ENCODE data around the gene GALK1. TPM values are rescaled to one million over a fixed set of nuclear protein-coding genes. Genes with fewer than 3 reads are reported as not detected.

The GALK1 gene
- total and polyA plus RNA-seq, 9 of the 15 experiments (the other 6 are each of a cell fraction or from before 2014, with no cell fraction given), result 0.45 to 51.6 (median 17.4) TPM

DNA sequence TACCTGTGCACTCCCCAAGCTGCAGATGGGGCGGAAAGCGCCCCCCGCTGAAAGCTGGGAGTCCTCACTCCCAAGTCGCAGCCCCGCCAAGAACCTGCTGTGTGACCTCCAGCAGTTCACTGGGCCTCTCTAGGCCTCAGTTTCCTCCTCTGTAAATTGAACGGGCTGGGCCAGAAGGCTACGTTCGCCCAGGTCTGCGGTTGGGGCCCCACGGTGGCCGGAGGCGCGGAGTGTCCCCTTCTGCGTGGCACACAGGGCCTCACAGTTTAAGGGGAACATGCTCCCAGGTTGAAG is 628 bp downstream of the GALK1 start:
- WGBS (ENCODE audit: insufficient coverage, low coverage, missing lambda C conversion rate), result 4% methylated on average over 14 of the region's 14 CpGs
- intact Hi-C loops (cut with micrococcal nuclease), result loop anchor here (5.0 kb wide), 1 partner anchor 83 kb away; no protein-coding TSS in a partner anchor
- Histone ChIP-seq H3K4me2 (ENCODE audit: insufficient read depth, low read length) (peak overlapping the region; percentile 85), H2AFZ (ENCODE audit: low read depth, low read length) (peak overlapping the region; percentile 92), H3K9ac (ENCODE audit: insufficient read depth in 1 of 2, low read depth in 2 of 2, low read length in 2 of 2) (peak overlapping the region; percentile 88 to 92), H3K36me3 (ENCODE audit: control insufficient read depth, insufficient read depth, low read length) (no peaks in the 10 kb centered on the region), H3K4me3 (peak overlapping the region; percentile 74), H3K4me1 (replicated peaks in 1 of 2; ENCODE audit: control insufficient read depth in 2 of 2, insufficient read depth in 2 of 2, low read length in 2 of 2) (peaks cover 12 to 38% of the 10 kb centered on the region in 2 experiments), H3K9me3 (replicated peaks; ENCODE audit: control insufficient read depth, insufficient read depth, low read depth, low read length) (no peaks in the 10 kb centered on the region), H3K9me1 (ENCODE audit: control insufficient read depth, insufficient read depth, low read length) (peaks cover 4% of the 10 kb centered on the region), H3K27me3 (ENCODE audit: control insufficient read depth in 2 of 2, insufficient read depth in 2 of 2, low read length in 2 of 2) (no peaks in the 10 kb centered on the region), H3K79me2 (ENCODE audit: control insufficient read depth, insufficient read depth, low read length) (no peaks in the 10 kb centered on the region), H3K27ac (ENCODE audit: extremely low read depth, low read depth, low read length) (peak overlapping the region; percentile 59), H4K20me1 (replicated peaks; ENCODE audit: control insufficient read depth, insufficient read depth, low read length) (no peaks in the 10 kb centered on the region; the same call in 1 of the 2 replicates)
- in situ Hi-C loops (cut with MboI), result no loop called here
- FAIRE-seq (peak; percentile 11), DNase-seq (ENCODE audit: extremely low read depth in 1 of 4, low spot score in 3 of 4) (no peak), ATAC-seq (no peak; the same call in 2 of the 3 replicates)
- BruUV-seq (replicated peaks), result no TSS peak
- CTCF ChIA-PET (ENCODE audit: low intra/inter-chr PET ratio), result interaction anchor here (0.6 to 1.9 kb wide), 5 partner anchors 64 to 241 kb away, joined by 3 to 5 read pairs (median 3); partner anchors contain the start of gene MRPL38
- POLR2A ChIA-PET, result interaction anchor here (0.6 to 14.7 kb wide), 7 partner anchors 10 to 90 kb away, joined by 3 to 464 read pairs (median 4); partner anchors contain the start of gene WBP2
- TF ChIP-seq ZNF561 (CRISPR knock-in tag; conservative IDR thresholded peaks at IDR 0.05), result no peak
- no peak for TF ChIP-seq THRB (CRISPR knock-in tag; conservative IDR thresholded peaks at IDR 0.05)
- no peak for TF ChIP-seq ZFX (CRISPR knock-in tag; IDR thresholded peaks at IDR 0.05)
- no peak for TF ChIP-seq CCAR2 (IDR thresholded peaks at IDR 0.05; ENCODE audit: low read depth, low read length)
- 0 out of 4 replicates have a peak, but pooled peaks of 1 of the 2 experiments have one; percentile 54 for TF ChIP-seq FOXA3 (CRISPR knock-in tag; conservative IDR thresholded peaks at IDR 0.05 in 1 of 2, IDR thresholded peaks at IDR 0.05 in 1 of 2)
- TF ChIP-seq ZBTB8A (IDR thresholded peaks at IDR 0.05; ENCODE audit: partially characterized antibody), result no peak
- TF ChIP-seq, protein P1, sequence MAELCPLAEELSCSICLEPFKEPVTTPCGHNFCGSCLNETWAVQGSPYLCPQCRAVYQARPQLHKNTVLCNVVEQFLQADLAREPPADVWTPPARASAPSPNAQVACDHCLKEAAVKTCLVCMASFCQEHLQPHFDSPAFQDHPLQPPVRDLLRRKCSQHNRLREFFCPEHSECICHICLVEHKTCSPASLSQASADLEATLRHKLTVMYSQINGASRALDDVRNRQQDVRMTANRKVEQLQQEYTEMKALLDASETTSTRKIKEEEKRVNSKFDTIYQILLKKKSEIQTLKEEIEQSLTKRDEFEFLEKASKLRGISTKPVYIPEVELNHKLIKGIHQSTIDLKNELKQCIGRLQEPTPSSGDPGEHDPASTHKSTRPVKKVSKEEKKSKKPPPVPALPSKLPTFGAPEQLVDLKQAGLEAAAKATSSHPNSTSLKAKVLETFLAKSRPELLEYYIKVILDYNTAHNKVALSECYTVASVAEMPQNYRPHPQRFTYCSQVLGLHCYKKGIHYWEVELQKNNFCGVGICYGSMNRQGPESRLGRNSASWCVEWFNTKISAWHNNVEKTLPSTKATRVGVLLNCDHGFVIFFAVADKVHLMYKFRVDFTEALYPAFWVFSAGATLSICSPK (IDR thresholded peaks at IDR 0.05; ENCODE audit: borderline replicate concordance), result no peak
- TF ChIP-seq, protein P2, sequence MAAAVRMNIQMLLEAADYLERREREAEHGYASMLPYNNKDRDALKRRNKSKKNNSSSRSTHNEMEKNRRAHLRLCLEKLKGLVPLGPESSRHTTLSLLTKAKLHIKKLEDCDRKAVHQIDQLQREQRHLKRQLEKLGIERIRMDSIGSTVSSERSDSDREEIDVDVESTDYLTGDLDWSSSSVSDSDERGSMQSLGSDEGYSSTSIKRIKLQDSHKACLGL (CRISPR knock-in tag; IDR thresholded peaks at IDR 0.05; ENCODE audit: borderline replicate concordance, poor library complexity, severe bottlenecking), result no peak
- peak; percentile 83 for TF ChIP-seq KDM5B (IDR thresholded peaks at IDR 0.05; ENCODE audit: insufficient replicate concordance, low read depth, low read length)
- no peak for TF ChIP-seq NR2C1 (IDR thresholded peaks at IDR 0.05)
- TF ChIP-seq NR2C1 (tag; IDR thresholded peaks at IDR 0.05), result 0 out of 2 replicates have a peak, but pooled peaks have one; percentile 34
- TF ChIP-seq MTA3 (IDR thresholded peaks at IDR 0.05; ENCODE audit: borderline replicate concordance), result peak; percentile 75; the same call in 1 of the 2 replicates
- peak; percentile 47 for TF ChIP-seq ESRRA (IDR thresholded peaks at IDR 0.05; ENCODE audit: borderline replicate concordance, low read depth)
- no peak for TF ChIP-seq MEF2D (tag; conservative IDR thresholded peaks at IDR 0.05; ENCODE audit: low read depth)
- 0 out of 2 replicates have a peak, but pooled peaks have one; percentile 21 for TF ChIP-seq SOX6 (IDR thresholded peaks at IDR 0.05)
- TF ChIP-seq ZFP36 (IDR thresholded peaks at IDR 0.05; ENCODE audit: low read depth, low read length, partially characterized antibody), result peak; percentile 13
- no peak for TF ChIP-seq ATF1 (CRISPR knock-in tag; IDR thresholded peaks at IDR 0.05)
- no peak for TF ChIP-seq ATF1 (tag; IDR thresholded peaks at IDR 0.05)
- TF ChIP-seq FOXJ2 (tag; IDR thresholded peaks at IDR 0.05), result no peak

Data from K562 (cell line).